CD4-positive, alpha-beta T cell treated with Interleukin-6 for 4 hours (primary cell): Measurements from ENCODE around the gene RUFY1.
"Not testable (repeated sequence)": the region's sequence is repeated elsewhere in the genome, so short reads cannot be mapped to it uniquely, and the experiment has no call there.

Experiments
- DNase-seq: peaks from one replicate; pipeline ENCODE4 v3.0.0-alpha.2; 2020; ENCODE audit warnings: mixed read lengths

Gene RUFY1

DNA sequence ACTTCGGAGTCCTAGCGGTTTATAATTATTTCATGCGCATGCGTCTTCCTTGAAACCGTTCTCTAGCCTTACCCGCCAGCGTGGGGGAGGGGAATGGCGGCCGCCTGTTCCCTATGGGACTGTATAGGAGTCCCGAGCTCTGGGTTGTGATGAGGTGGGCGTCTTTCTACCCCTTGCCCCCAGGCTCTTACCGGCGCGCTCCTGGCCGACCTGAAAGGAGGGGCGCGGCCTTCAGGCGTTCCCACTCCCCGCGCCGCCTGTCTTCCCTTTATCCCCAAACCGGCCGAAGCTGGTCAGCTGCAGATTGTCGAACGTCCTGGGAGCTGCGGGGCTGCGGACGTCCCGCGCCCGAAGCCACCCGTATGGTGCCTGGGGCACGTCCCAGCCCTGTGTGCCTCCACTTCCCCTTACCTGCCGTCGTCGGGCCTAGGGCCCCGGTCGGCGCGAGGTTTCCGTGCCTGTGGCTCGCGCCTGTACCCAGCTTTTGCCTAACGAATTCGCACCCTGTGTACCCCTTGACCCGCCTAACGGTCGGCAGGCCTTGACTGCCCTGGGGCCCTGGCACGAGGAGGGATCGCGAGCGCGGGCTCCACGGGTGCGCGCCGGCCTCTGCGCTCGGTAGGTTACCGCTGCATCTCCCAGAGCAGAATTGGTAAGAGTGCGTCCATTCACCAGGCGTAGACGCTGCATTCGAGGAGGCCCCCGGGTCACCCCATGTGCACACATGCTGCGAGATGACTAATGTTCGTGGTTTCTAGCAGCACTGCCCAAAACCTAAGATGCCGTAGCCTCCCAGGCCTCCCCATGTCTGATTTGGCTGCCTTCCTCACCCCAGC lies 73.8 kb downstream of the RUFY1 start:
- DNase-seq, result peak; percentile 51

DNA sequence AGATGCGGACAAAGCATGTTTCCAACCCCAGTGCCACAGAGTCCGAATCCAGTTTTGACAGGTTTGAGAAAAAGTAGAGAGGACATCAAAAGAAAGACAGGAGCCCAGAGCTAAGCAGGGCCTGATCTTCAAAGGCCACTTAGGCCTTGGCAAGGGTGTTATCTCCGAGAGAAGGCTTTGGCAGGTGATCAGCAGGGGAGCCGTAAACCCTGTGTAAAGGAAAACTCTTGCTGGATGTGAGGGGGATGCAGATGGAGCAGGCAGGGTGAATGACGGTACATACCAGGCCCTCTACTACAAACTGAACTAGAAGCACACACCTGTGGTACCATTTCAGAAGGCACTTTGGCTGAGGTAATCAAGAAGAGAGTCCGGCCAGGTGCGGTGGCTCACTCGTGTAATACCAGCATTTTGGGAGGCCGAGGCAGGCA lies 74.5 kb downstream of the RUFY1 start:
- DNase-seq, result no peak

DNA sequence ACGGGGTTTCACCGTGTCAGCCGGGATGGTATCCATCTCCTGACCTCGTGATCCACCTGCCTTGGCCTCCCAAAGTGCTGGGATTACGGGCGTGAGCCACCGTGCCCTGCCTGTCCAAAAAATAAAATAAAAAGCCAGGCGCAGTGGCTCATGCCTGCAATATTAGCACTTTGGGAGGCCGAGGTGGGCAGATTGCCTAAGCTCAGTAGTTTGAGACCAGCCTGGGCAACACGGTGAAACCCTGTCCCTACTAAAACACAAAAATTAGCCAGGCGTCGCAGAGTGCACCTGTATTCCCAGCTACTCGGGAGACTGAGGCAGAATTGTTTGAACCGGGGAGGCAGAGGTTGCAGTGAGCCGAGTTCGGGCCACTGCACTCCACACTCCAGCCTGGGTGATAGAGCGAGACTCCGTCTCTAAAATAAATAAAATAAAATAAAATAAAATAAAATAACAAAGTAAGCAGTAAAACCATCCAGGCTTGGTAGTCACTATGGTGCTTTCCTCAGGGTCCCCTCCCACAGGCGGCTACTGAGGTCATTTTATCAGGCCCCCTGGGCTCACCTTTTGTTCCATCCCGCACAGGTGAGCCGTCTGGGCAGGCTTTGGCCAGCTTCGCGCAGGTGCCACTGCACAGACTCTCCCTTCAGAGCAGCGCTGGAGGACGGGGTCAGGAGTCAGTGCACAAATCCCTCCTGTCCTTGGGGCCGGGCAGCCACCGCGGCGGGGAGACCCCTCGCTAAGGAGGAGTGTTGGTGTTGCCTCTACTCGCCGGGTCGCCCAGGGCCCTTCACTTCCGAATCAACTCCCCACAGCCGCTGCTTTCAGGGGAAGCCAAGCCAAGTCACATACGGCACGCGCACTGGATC lies 83.4 kb downstream of the RUFY1 start:
- not testable (repeated sequence) for DNase-seq

DNA sequence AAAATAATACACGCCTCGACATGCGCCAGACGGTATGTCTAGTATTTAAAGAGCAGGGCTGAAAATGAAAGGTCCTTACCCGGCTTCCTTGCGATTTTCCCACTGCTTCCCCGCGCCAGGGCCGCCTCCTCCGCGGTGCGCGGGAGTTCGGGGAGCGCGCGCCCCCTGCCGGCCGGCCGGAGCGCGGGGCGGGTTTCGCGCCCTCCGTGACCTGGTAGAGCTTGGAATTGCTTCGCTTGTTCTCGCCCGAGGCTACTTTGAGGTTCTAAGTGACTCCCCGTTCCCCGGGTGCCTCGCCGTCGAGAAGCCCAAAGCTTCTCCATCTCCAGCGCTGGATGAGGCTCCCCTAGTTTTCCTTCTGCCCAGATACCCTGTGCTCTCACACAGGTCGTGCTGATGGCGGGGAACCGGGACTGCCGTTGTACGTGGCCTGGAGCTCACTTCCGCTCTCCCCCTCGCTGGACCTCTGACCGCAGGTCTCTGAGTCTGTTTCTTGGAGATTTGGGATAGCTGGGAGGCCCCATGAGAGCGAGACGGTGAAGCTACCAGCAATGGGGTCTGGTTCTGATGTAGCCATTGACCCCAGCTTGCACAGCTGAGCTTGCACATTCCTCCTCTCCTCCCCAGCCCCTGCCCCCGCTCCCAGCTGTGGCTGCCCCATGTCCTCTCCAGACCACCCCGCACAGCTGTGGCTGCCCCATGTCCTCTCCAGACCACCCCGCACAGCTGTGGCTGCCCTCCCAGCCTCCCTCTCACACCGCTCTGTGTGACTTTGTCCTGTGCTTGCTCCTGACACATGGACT lies 84.2 kb downstream of the RUFY1 start:
- DNase-seq, result not testable (repeated sequence)

DNA sequence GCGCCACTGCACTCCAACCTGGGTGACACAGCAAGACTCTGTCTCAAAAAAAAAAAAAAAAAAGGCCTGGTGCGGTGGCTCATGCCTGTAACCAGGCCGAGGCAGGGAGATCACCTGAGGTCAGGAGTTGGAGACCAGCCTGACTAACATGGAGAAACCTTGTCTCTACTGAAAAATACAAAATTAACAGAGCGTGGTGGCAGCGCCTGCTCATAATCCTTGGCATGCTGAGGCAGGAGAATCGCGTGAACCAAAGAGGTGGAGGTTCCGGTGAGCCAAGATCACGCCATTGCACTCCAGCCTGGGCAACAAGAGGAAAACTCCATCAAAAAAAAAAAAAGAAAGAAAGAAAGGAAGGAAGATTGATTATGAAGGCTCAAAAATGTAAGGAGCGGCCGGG lies 88.9 kb downstream of the RUFY1 start:
- not testable (repeated sequence) for DNase-seq

DNA sequence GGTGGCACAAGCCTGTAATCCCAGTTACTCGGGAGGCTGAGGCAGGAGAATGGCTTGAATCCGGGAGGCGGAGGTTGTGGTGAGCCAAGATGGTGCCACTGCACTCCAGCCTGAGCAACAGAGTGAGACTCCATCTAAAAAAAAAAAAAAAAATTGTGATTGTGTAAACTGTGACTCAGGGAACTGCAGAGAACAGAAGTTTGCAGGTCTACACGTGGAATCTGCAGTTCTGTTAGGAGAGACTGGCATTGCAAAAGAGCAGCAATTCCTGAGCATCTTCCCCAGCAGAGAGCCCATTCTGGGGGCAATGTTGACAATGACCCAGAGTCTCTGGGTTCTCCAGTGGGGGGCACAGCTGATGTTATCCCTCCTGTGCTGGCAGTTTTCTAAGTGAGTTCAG lies 91.4 kb downstream of the RUFY1 start:
- not testable (repeated sequence) for DNase-seq

DNA sequence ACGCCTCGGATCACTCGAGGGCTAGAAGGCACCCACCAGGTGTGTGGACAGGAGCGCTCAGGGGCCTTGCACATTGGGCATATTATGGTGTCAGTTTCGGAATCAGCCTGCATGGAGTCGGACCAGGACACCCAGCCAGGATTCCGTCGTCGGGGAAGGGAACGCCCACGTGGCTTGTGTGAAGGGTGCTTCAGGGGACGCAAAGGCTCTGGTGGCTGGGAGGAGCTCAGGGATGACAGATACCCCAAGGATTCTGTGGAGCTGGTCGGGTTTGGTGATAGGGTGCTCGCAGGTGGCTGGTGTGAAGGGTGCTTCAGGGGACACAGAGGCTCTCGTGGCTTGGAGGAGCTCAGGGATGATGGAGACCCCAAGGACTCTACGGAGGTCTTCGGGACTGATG lies 92.3 kb downstream of the RUFY1 start:
- DNase-seq, result not testable (repeated sequence)

DNA sequence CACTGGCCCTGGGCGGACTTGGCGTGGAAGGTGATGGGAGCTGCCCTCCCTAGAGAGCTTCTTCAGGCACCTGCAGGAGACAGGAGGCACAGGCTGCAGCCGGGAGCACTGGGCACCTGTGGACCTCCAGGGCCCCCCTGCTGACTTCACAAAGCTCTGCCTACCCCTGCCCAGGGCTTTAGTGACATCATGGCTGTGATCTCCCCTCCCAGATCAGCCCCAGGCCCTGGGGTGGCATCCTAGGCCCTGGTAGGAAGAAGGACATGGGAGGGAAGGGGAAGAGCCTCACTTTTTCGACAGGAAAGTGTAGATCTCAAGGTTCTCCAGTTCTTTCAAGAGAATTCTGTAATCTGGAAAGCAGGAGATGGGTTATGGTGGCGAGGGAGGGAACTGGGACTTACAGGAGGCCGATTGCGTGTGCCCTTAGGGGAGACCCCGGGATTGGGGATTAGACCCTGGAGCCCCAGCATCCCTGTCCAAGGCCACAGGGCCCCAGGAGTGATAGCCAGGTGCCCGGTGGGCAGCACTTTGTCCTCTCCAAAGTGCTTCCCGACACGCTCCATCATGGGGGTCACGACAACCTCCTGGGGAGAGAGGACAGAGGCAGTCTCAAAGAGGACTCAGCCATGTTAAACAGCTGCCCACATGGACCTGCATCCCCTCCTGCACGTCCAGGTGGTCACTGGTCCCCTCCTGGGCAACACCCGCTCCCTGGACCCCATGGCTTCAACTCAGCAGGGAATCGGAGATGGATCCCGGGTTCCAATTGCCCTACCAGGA lies 93.0 kb downstream of the RUFY1 start:
- DNase-seq, result not testable (repeated sequence)

DNA sequence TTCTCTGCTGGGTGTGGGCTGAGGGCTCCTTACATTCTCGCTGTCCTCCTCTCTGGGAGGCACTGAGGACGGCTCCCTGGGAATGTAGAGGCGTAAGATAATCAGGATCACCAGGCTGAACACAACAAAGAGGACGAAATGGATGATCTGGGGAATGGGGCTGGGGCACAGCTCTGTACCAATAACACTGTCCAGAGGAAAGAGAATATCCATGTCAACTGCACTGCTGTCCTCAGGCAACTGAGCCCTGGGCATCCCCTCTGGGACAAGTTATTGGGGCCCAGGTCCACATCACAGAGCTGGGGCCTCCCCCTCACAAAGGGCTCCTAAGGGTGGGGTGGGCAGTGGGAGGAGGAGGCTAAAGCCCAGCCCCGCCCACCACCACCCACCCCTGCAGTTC lies 94.4 kb downstream of the RUFY1 start:
- DNase-seq, result not testable (repeated sequence)

DNA sequence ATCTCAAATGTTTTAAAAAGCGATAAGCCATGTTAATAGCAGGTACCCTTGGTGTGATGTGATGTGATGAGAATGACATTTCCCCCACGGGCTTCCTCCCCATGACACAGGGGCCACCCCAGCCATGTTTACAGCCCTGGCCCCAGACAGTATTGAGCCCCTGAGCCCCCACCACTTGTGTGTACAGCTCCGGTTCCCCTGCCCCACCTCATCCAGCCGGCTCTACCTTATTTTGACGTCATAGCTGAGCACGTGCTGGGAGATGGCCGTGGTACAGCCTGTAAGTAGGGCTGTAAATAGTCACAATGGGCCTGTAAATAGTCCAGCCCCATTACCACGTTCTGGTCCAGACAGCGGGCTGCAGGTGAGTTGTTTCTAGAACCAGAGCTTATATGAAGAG lies 98.1 kb downstream of the RUFY1 start:
- no peak for DNase-seq

DNA sequence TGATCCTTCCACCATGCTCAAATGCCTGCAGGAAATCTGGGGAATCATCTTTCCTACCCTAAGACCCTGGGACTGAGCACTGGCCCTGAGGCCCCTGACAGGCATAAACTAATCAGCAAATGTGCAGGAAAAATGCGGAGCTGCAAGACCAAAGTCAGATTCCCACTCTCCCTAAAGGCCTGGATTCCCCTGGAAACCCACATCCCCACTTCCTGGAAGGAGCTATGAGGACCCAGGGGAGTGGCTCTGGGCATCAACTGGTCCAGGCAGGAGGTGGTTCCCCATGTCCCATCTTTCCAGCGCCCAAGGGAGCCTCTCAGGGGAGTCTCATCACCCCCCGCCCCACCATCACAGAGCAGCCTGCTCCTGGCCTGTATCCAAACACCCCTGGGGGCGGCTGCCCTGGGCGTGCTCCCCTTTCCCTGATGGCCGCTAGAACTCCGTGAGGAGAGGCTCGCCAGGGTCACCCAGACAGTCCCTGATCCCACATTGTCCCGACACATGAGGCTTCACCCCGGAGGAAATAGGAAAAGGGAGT lies 98.9 kb downstream of the RUFY1 start:
- not testable (repeated sequence) for DNase-seq

DNA sequence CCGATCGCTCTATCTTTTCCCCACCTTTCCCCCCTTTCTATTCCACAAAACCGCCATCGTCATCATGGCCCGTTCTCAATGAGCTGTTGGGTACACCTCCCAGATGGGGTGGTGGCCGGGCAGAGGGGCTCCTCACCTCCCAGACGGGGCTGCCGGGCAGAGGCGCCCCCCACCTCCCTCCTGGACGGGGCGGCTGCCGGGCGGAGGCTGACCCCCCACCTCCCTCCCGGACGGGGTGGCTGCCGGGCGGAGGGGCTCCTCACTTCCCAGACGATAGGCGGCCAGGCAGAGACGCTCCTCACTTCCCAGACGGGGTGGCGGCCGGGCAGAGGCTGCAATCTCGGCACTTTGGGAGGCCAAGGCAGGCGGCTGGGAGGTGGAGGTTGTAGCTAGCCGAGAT lies 99.9 kb downstream of the RUFY1 start:
- DNase-seq, result not testable (repeated sequence)

DNA sequence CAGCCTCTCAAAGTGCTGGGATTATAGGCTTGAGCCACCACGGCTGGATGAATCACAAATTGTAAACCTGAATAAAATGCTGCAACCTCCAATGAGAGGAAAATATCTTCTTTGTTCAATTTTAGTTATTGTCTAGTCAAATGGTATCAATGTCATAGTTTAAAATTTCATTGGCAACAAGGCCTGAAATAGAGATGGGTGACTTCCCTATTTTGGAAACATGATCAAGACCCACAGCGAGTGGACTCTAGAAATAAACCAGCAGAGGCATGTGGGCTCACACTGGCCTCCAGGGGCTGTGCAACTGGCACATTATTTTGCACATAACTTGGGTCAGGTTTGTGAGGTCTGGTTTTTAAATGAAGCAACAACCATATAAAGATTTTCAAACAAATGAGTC lies 102.8 kb downstream of the RUFY1 start:
- DNase-seq, result not testable (repeated sequence)

DNA sequence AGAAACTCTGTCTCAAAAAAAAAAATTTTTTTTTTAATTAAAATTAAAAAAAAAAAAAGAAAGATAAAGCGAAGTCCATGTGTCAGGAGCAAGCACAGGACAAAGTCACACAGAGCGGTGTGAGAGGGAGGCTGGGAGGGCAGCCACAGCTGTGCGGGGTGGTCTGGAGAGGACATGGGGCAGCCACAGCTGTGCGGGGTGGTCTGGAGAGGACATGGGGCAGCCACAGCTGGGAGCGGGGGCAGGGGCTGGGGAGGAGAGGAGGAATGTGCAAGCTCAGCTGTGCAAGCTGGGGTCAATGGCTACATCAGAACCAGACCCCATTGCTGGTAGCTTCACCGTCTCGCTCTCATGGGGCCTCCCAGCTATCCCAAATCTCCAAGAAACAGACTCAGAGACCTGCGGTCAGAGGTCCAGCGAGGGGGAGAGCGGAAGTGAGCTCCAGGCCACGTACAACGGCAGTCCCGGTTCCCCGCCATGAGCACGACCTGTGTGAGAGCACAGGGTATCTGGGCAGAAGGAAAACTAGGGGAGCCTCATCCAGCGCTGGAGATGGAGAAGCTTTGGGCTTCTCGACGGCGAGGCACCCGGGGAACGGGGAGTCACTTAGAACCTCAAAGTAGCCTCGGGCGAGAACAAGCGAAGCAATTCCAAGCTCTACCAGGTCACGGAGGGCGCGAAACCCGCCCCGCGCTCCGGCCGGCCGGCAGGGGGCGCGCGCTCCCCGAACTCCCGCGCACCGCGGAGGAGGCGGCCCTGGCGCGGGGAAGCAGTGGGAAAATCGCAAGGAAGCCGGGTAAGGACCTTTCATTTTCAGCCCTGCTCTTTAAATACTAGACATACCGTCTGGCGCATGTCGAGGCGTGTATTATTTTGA lies 107.2 kb downstream of the RUFY1 start:
- not testable (repeated sequence) for DNase-seq

DNA sequence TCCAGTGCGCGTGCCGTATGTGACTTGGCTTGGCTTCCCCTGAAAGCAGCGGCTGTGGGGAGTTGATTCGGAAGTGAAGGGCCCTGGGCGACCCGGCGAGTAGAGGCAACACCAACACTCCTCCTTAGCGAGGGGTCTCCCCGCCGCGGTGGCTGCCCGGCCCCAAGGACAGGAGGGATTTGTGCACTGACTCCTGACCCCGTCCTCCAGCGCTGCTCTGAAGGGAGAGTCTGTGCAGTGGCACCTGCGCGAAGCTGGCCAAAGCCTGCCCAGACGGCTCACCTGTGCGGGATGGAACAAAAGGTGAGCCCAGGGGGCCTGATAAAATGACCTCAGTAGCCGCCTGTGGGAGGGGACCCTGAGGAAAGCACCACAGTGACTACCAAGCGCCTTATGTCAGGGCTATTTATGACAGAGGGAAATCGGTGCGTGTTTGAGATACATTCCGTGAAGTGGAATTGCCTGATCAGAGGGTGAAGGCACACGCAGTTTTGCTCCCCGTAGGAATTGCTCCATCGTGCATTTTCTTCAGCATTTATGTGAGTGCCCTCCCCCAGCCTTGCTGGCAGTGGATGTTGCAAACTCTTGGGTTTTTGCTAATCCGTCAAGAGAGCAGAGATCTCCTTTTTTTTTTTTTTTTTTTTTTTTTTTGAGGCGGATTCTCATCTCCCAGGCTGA lies 108.0 kb downstream of the RUFY1 start:
- DNase-seq, result not testable (repeated sequence)
